B cell (primary cell): ENCODE data around the gene PPP3CA. TPM values are rescaled to one million over a fixed set of nuclear protein-coding genes. Genes with fewer than 3 reads are reported as not detected.

Experiments used
- ATAC-seq: fragments of 200-7000 bp; cut with Tn5 transposase; one replicate; pipeline ENCODE4 v1.10.0; 2021; ENCODE audit warnings: low read depth, mild to moderate bottlenecking, moderate number of reproducible peaks, moderate library complexity
- CTCF ChIA-PET: fragments of 350-600 bp; sonication (Branson Sonifier 250); formaldehyde crosslinking; loops from one replicate; lab custom pipeline; 2021; ENCODE audit warnings: antibody characterized with exemption, inconsistent platforms; lab: Charles Lee
- POLR2A ChIA-PET: fragments of 350-600 bp; sonication (Branson Sonifier 250); formaldehyde crosslinking; loops from one replicate; lab custom pipeline; 2021; ENCODE audit warnings: antibody characterized with exemption; lab: Charles Lee
- DNase-seq: peaks from one replicate; pipeline ENCODE4 v3.0.0; 2013
- H2AFZ ChIP-seq: 2 replicates; pipeline ENCODE4 v1.6.1; 2012; ENCODE audit warnings: mild to moderate bottlenecking, low read depth, low read length; ENCODE audit not compliant: insufficient read depth, poor library complexity, severe bottlenecking
- H3K27ac ChIP-seq, 2 donors: 1 replicate in 1 of 2; 2 replicates in 1 of 2; pipeline ENCODE4 v1.5.1; 2012 to 2013; ENCODE audit warnings: low read length in 2 of 2, mild to moderate bottlenecking in 2 of 2, moderate library complexity in 1 of 2
- H3K27me3 ChIP-seq, 4 experiments: fragments of 200-600 bp in 1 of 4; sonication (generic) in 1 of 4; replicated peaks in 1 of 4; 1 replicate in 2 of 4; 2 replicates in 2 of 4; pipeline versions ENCODE4 v1.6.1 to v1.7.0; 2013 to 2016; ENCODE audit warnings: low read length in 3 of 4, mild to moderate bottlenecking in 2 of 4, mixed read lengths in 1 of 4, moderate library complexity in 1 of 4; ENCODE audit not compliant: insufficient read depth in 4 of 4, control insufficient read depth in 3 of 4; ENCODE audit errors: control extremely low read depth in 1 of 4
- H3K36me3 ChIP-seq, 2 experiments: replicated peaks in 1 of 2; 1 replicate in 1 of 2; 2 replicates in 1 of 2; pipeline versions ENCODE4 v1.6.1 to v1.7.1; 2013; ENCODE audit warnings: low read length in 1 of 2; ENCODE audit not compliant: insufficient read depth in 2 of 2, control insufficient read depth in 1 of 2; ENCODE audit errors: control extremely low read depth in 1 of 2, extremely low read depth in 1 of 2
- H3K4me1 ChIP-seq, 2 donors: fragments of 200-600 bp in 1 of 2; sonication (generic) in 1 of 2; 1 replicate in 1 of 2; 2 replicates in 1 of 2; pipeline versions ENCODE4 v1.5.1 to v1.6.1; 2013 to 2017; ENCODE audit warnings: low read length in 2 of 2; ENCODE audit not compliant: control insufficient read depth in 2 of 2, insufficient read depth in 2 of 2
- H3K4me2 ChIP-seq: replicated peaks from 2 replicates; pipeline ENCODE3; 2012; ENCODE audit warnings: mild to moderate bottlenecking, low read depth, low read length; ENCODE audit not compliant: poor library complexity, severe bottlenecking
- H3K4me3 ChIP-seq, 5 experiments: fragments of 200-600 bp in 1 of 5; sonication (generic) in 1 of 5; 1 replicate in 3 of 5; 2 replicates in 2 of 5; pipeline versions ENCODE4 v1.5.1 to v1.7.0; 2011 to 2016; ENCODE audit warnings: low read length in 4 of 5, mild to moderate bottlenecking in 4 of 5, low read depth in 2 of 5, control low read depth in 1 of 5, moderate library complexity in 1 of 5; ENCODE audit not compliant: insufficient read depth in 1 of 5; ENCODE audit errors: control extremely low read depth in 1 of 5, extremely low read depth in 1 of 5
- H3K79me2 ChIP-seq: fragments of 200-600 bp; sonication (generic); one replicate; pipeline ENCODE4 v1.6.0; 2016; ENCODE audit warnings: low read length; ENCODE audit not compliant: control insufficient read depth, insufficient read depth
- H3K9ac ChIP-seq: fragments of 200-600 bp; sonication (generic); 2 replicates; pipeline ENCODE4 v1.6.1; 2017; ENCODE audit warnings: mild to moderate bottlenecking, low read length, moderate library complexity
- H3K9me3 ChIP-seq, 3 donors: one replicate each; pipeline versions ENCODE4 v1.6.1 to v1.7.1; 2013; ENCODE audit warnings: low read length in 2 of 3; ENCODE audit not compliant: control insufficient read depth in 2 of 3, insufficient read depth in 1 of 3; ENCODE audit errors: control extremely low read depth in 1 of 3
- H4K20me1 ChIP-seq: 2 replicates; pipeline ENCODE4 v1.6.0; 2012; ENCODE audit warnings: mild to moderate bottlenecking, low read length; ENCODE audit not compliant: insufficient read depth, control insufficient read depth, poor library complexity, severe bottlenecking
- H3K27ac Mint-ChIP-seq: one replicate; pipeline ENCODE4 v1.8.0; 2021; ENCODE audit warnings: mixed read lengths
- H3K27me3 Mint-ChIP-seq: one replicate; pipeline ENCODE4 v1.8.0; 2021; ENCODE audit warnings: mixed read lengths
- H3K4me1 Mint-ChIP-seq: one replicate; pipeline ENCODE4 v1.8.0; 2021; ENCODE audit warnings: mixed read lengths
- H3K4me3 Mint-ChIP-seq: one replicate; pipeline ENCODE4 v1.8.0; 2021; ENCODE audit warnings: mixed read lengths
- H3K9me3 Mint-ChIP-seq: one replicate; pipeline ENCODE4 v1.8.0; 2022; ENCODE audit warnings: mixed read lengths; ENCODE audit not compliant: insufficient read depth
- EZH2 ChIP-seq: IDR thresholded peaks from 2 replicates; pipeline ENCODE4 v1.6.1; 2012; ENCODE audit warnings: borderline replicate concordance, low read depth, mild to moderate bottlenecking, moderate library complexity, low read length; ENCODE audit not compliant: insufficient read depth, poor library complexity, severe bottlenecking
- WGBS: methylation state at CpG from one replicate; pipeline ENCODE4 v1.1.5; 2013; ENCODE audit warnings: missing lambda C conversion rate; ENCODE audit not compliant: insufficient coverage; 5-methylcytosine and 5-hydroxymethylcytosine counted together
- intact Hi-C: fragments of 100-400 bp; cut with micrococcal nuclease; formaldehyde crosslinking; loops from one replicate; pipeline ENCODE4 v1.10.0; 2022
- polyA plus RNA-seq: library from polyadenylated mRNA; depleted of rRNA; stranded (reverse); fragments of >200 nt; gene quantifications from 2 replicates; pipeline ENCODE4 v1.2.3, GENCODE V29; 2012
- total RNA-seq, 2 donors: library from RNA; stranded (reverse); fragments of 120-200 nt in 1 of 2; gene quantifications; 1 replicate in 1 of 2; 2 replicates in 1 of 2; pipeline versions ENCODE4 v1.2.3 to v1.2.4, GENCODE V29; 2013 to 2022
- TF ChIP-seq, protein P1 (sequence below): fragments of 200-600 bp; IDR thresholded peaks from one replicate; pipeline ENCODE4 v1.8.0; 2022; ENCODE audit warnings: antibody characterized with exemption, mild to moderate bottlenecking

PPP3CA gene
- total and polyA plus RNA-seq, 2 donors (not counting 1 experiment from before 2014, with no cell fraction given), result 14.3 to 85.1 TPM

DNA sequence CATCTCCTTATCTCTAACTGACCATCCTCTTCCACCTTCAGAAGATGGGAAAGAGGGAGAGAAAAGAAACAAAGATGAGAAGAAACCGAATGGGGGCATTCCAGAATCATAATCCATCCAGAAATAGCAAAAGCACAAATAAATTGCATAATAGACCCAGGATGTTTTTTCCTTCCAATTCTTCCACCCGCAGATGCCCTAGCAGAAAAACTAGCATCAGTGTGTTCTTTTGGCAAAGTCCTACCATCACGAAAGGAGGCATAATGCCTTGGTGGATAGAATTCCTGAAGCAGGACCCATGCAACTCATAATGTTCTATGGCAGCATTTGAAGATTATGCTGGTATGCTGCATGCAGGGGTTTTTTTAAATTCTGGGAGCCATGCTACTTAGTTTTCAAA is 279.2 kb downstream of the PPP3CA start:
- Mint-ChIP-seq H3K4me3 (no peak overlapping the region), H3K4me1 (peaks cover 15% of the 10 kb centered on the region), H3K9me3 (no peaks in the 10 kb centered on the region), H3K27ac (no peak overlapping the region), H3K27me3 (no peaks in the 10 kb centered on the region)
- Histone ChIP-seq H3K4me1 (no peaks in the 10 kb centered on the region), H3K36me3 (peaks cover 10 to 37% of the 10 kb centered on the region in 2 experiments), H3K27ac (no peak overlapping the region), H4K20me1 (peaks cover 4% of the 10 kb centered on the region), H2AFZ (no peak overlapping the region), H3K27me3 (no peaks in the 10 kb centered on the region), H3K9me3 (no peaks in the 10 kb centered on the region), H3K4me3 (no peak overlapping the region), H3K9ac (no peak overlapping the region), H3K4me2 (no peak overlapping the region), H3K79me2 (peaks cover 3% of the 10 kb centered on the region)
- no peak for TF ChIP-seq EZH2
- TF ChIP-seq, protein P1, sequence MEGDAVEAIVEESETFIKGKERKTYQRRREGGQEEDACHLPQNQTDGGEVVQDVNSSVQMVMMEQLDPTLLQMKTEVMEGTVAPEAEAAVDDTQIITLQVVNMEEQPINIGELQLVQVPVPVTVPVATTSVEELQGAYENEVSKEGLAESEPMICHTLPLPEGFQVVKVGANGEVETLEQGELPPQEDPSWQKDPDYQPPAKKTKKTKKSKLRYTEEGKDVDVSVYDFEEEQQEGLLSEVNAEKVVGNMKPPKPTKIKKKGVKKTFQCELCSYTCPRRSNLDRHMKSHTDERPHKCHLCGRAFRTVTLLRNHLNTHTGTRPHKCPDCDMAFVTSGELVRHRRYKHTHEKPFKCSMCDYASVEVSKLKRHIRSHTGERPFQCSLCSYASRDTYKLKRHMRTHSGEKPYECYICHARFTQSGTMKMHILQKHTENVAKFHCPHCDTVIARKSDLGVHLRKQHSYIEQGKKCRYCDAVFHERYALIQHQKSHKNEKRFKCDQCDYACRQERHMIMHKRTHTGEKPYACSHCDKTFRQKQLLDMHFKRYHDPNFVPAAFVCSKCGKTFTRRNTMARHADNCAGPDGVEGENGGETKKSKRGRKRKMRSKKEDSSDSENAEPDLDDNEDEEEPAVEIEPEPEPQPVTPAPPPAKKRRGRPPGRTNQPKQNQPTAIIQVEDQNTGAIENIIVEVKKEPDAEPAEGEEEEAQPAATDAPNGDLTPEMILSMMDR, result no peak
- DNase-seq (no peak), ATAC-seq (no peak)
- intact Hi-C loops, result no loop called here
- ChIA-PET POLR2A (no interaction called here), CTCF (no interaction called here)
- WGBS, result 100% methylated on average over 2 of the region's 3 CpGs

- peaks cover 15% of the 10 kb centered on the region for H3K4me1 Mint-ChIP-seq
- no peak overlapping the region for H3K27ac Mint-ChIP-seq
- no CpG with 5 or more reads among the region's 5 CpGs for WGBS
- Histone ChIP-seq H3K9ac (no peak overlapping the region), H3K36me3 (peaks cover 10 to 37% of the 10 kb centered on the region in 2 experiments), H3K4me2 (no peak overlapping the region), H3K9me3 (no peaks in the 10 kb centered on the region), H3K4me3 (no peak overlapping the region), H3K4me1 (no peaks in the 10 kb centered on the region), H2AFZ (no peak overlapping the region), H4K20me1 (peaks cover 4% of the 10 kb centered on the region), H3K79me2 (peaks cover 3% of the 10 kb centered on the region), H3K27ac (no peak overlapping the region), H3K27me3 (no peaks in the 10 kb centered on the region)
- ATAC-seq (no peak), DNase-seq (no peak)
- TF ChIP-seq, protein P1, result no peak
- no peak for TF ChIP-seq EZH2
- no peaks in the 10 kb centered on the region for H3K27me3 Mint-ChIP-seq
- ChIA-PET POLR2A (no interaction called here), CTCF (no interaction called here)
- no peaks in the 10 kb centered on the region for H3K9me3 Mint-ChIP-seq
- H3K4me3 Mint-ChIP-seq, result no peak overlapping the region
- intact Hi-C loops, result no loop called here
Observed at GRCh38 chr4:101067383-101067782, 279.9 kb downstream of the PPP3CA start.
